HT1080 (cell line): Measurements from ENCODE around the gene TSEN34. TPM values are rescaled to one million over a fixed set of nuclear protein-coding genes. Genes with fewer than 3 reads are reported as not detected.
"Not testable (repeated sequence)": the region's sequence is repeated elsewhere in the genome, so short reads cannot be mapped to it uniquely, and the experiment has no call there.

Experiments
- DNase-seq: peaks from one replicate; pipeline ENCODE4 v3.0.0-alpha.2; 2015; ENCODE audit warnings: low read depth
- total RNA-seq: library from RNA; depleted of rRNA; stranded (reverse); fragments of >200 nt; shearing (Covaris generic); gene quantifications from 2 replicates; pipeline ENCODE4 v1.2.3, GENCODE V29; 2014; rRNA removed

The TSEN34 gene
- total RNA-seq, 1 experiment from 2014 or later: 67.2 TPM

DNA sequence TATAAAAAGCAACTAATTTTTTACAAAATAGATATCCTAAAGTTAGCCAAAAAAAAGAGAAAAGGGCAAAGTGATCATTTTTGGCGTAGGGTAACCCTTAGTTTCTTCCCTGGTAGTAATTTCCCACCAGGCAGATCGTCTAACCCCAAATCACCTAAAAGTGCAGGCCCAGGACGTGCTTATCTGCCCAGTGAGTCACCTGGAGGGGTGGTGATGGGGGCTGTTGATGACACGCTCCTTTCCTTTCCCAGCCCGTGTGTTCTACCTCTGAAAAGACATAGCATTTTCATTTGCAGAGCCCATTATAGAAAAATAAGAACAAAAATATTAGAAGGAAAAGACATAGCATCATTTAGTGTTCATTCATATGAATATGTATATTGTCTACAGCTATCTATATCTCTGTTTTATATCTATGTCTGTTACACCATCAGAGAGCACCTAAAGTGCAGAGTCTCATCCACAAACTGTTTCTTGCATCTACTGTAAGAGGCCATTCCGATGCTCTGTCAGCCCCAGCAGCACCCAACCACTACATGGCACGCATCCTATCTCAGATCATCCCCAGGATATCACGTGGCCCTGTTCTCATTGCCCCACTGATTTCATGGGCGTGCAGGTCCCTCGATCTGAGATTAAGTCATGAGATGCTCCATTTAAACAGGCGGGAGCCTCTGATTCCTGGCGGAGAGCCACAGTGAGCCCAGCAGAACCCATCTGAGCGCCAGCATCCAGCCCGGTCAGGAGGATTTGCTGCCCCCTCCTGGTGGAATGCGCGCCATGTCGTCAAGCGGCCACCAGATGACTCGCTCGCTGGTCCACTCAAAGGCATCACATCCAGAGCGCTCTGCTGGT is 40.2 kb downstream of the TSEN34 start:
- DNase-seq: peak; percentile 68

DNA sequence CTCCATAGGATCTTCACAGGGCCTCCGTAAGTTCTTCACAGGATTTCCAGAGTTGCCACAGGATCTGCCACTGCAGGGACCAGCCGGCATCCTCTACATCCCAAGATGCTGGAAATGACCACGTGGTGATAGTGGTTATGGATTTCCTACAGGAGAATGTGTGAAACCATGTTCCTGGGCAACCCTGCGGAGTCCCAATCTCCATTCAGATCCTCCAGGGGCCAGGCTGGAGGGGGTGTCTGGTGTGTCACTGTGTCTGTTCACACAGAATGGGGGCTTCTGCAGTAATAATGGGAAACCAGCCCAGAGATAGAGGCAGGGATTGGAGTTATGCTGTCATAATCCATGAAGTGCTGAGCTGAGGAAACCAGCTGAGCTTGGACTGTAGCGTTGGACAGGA is 42.8 kb downstream of the TSEN34 start:
- no peak for DNase-seq

DNA sequence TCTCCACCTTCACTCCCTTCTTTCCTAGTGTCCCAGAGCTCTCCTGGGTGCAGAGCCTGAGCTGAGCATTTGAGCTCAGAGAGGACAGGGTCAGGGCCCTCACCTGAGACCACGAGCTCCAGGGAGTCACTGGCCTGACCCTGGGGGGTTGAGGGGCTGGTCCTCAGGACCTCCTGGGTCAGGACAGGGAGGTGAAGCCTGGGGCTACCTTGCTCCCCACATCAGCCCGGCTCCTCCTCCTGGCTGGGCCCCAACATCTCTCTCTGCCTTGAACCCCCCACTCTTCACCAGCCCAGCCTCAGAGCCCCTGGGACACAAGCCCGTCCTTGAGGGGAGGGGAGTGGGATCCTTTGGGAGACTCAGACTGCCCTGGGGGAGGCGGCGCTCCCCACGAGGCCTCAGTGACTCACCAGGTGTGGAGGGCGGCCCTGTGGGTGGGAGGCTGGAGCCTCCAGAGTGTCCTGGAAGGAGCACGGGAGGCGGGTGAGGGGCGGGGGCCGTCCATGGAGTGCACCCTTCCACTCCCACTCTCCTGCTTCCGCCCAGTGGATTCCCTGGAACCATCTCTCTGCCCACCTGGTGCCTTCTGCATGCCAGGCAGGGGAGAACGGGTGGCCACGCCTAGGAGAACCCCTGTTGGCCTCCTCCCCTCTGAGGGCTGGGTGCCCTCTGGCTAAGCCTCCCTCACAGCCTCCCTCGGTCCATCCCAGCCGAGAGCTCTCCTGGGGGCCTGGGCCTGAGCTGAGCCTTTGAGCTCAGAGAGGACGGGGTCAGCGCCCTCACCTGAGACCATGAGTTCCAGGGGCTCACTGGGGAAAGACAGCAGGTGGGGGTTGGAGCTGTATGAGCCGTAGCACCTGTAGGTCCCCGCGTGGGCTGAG is 48.6 kb downstream of the TSEN34 start:
- DNase-seq: not testable (repeated sequence)

DNA sequence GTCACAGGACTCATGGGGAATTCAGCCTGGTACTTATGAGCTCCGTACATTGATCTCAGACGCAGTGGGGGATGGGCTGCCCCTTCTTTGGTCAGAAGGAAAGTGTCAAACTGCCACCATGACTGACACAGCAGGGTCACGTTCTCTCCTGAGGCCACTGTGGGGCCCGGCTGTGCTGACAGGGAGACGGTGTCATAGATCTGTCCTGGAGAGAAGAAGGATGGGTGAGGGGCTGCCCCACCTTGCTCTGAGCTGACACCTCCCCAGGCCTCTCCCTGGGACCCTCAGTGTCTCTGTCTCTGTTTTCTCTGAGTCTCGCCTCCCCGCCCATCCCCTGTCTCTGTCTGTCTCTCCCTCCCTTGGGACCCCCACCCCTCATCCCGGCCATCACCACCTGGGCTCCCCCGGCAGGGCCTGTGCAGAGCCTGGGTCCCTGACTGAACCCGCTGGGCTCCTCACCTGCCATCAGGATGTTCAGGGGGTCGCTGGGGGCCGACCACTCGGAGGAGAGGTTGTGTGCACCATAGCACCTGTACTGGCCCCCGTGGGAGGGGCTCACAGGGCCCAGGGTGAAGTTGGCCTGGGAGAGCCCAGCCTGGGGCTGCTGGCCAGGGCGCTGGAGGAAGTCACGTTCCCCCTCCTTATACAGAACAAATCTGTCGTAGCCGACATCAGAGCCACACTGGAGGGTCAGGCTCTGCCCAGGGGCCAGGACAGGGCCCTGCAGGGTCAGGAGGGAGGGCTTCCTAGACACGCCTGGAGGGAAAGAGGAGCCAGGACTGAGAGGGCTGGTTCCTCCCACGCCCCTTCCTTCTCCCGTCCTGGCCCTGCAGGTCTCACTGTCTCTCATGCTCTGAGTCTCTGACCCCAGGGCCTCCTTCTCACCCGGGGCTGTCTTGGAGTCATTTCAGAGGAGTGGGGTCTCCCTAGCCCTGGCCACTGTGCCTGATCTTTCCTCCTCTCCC is 49.5 kb downstream of the TSEN34 start:
- DNase-seq: not testable (repeated sequence)

DNA sequence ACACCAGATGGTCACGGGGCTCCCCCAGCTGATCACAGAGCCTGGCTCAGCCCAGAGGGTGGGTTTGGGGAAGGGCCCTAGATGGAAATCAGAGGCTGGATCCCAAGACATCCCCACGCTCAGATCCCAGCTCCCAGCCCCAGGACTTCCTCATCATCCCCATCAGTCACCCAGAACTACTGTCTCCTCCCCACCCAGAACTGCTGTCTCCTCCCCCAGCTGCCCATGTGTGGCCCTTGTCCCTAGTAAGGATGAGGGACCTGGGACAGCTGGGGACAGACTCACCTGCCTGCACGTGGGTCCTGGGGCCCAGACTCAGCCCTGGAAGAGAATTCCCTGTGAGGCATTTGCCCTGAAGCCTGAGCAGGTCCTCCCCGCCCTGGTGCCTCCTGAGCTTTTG is 51.1 kb downstream of the TSEN34 start:
- not testable (repeated sequence) for DNase-seq

DNA sequence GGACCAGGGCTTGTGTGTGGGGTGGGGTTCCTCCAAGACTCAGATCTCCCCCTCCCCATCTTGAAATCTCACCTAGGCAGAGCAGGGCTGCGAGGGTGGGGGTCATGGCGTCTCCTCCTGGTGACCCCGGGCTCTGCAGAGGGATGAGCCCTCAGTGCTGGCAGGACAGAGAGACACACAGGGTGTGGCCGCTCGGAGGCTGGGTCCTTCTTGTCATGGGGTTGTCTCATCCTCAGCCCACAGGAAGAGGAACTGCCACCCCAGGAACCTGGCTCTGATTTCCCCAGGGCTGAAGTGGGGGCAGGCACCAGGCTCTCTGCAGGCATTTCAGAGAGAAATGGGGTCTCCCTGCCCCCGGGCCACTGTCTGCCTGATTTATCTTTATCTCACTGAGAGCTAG is 51.5 kb downstream of the TSEN34 start, which contains the start of gene LILRA6:
Gene LILRA6 (minus strand): TSS at position 145 of the 400 bp plus-strand sequence.
- not testable (repeated sequence) for DNase-seq

DNA sequence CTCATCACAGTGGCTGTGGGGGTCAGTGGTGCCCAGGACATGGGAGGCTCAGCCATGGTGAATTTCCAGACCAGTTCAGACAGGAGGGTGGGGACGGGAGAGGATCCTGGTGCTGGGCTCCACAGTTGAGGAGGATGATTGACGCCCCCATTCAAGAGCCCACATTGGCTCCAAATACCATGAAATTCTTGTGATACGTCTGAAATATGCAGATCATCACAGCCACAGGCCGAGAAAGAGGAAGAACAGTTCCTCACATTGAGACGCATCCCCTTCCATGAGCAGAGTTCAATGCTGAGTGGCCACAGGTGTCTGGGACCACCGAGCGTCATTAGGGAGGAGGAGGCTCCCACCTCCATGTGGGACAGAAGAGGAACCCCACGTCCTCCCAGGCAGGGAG is 52.7 kb downstream of the TSEN34 start:
- DNase-seq: not testable (repeated sequence)

Other genes starting within 250 kb of the TSEN34 start
- 0.45 and 1.4 TPM in 2 replicates for gene CACNG8, start 228.4 kb upstream of the TSEN34 start, total RNA-seq
- 0.23 TPM in 1 of 2 replicates, not detected in the other for gene CACNG6, start 199.7 kb upstream of the TSEN34 start, total RNA-seq
- 0.74 and 0.84 TPM in 2 replicates for gene VSTM1, start 127.4 kb upstream of the TSEN34 start, total RNA-seq
- gene TARM1, start 109.9 kb upstream of the TSEN34 start, total RNA-seq: not detected in 2 replicates
- gene OSCAR, start 90.5 kb upstream of the TSEN34 start, total RNA-seq: 0.19 and 1.2 TPM in 2 replicates
- 40.8 and 67.5 TPM in 2 replicates for gene NDUFA3, start 88.5 kb upstream of the TSEN34 start, total RNA-seq
- 17.6 and 19.7 TPM in 2 replicates for gene TFPT, start 75.7 kb upstream of the TSEN34 start, total RNA-seq
- 102 and 104 TPM in 2 replicates for gene PRPF31, start 75.6 kb upstream of the TSEN34 start, total RNA-seq
- gene CNOT3, start 53.5 kb upstream of the TSEN34 start, total RNA-seq: 20.4 and 30.3 TPM in 2 replicates
- 9.0 and 9.4 TPM in 2 replicates for gene LENG1, start 31.6 kb upstream of the TSEN34 start, total RNA-seq
- gene TMC4, start 18.1 kb upstream of the TSEN34 start, total RNA-seq: 1.2 TPM in 1 of 2 replicates, not detected in the other
- 82.4 and 104 TPM in 2 replicates for gene MBOAT7, start 1.7 kb upstream of the TSEN34 start, total RNA-seq
- gene RPS9, start 9.6 kb downstream of the TSEN34 start, total RNA-seq: 2,721 and 3,393 TPM in 2 replicates
- not detected in 2 replicates for gene LILRB3, start 31.7 kb downstream of the TSEN34 start, total RNA-seq
- gene LILRA6, start 51.5 kb downstream of the TSEN34 start, total RNA-seq: not detected in 2 replicates
- gene LILRB5, start 66.0 kb downstream of the TSEN34 start, total RNA-seq: not detected in 2 replicates
- gene LILRB2, start 89.8 kb downstream of the TSEN34 start, total RNA-seq: not detected in 2 replicates
- not detected in 2 replicates for gene LILRA5, start 121.9 kb downstream of the TSEN34 start, total RNA-seq
- not detected in 2 replicates for gene LILRA4, start 147.9 kb downstream of the TSEN34 start, total RNA-seq
- gene LAIR1, start 173.6 kb downstream of the TSEN34 start, total RNA-seq: not detected in 2 replicates
- not detected in 2 replicates for gene TTYH1, start 224.2 kb downstream of the TSEN34 start, total RNA-seq